ENCODE results near the gene ZNHIT6. TPM values are rescaled to one million over a fixed set of nuclear protein-coding genes. Genes with fewer than 3 reads are reported as not detected.

Gene ZNHIT6
- total RNA-seq, 1 donor from 2014 or later, result 21.1 TPM

GRCh38 chr1:85612704-85613361 lies 95.4 kb downstream of the ZNHIT6 start:
- no peak for DNase-seq
- TF ChIP-seq CTCF (IDR thresholded peaks at IDR 0.05), result no peak
- Mint-ChIP-seq H3K4me1 (peaks cover 5% of the 10 kb centered on the region), H3K9me3 (peaks cover 2% of the 10 kb centered on the region), H3K27me3 (peaks cover 4% of the 10 kb centered on the region), H3K36me3 (ENCODE audit: low read depth) (no peaks in the 10 kb centered on the region), H3K4me3 (no peak overlapping the region), H3K27ac (no peak overlapping the region)
- intact Hi-C loops (cut with micrococcal nuclease), result loop anchor here (5.0 kb wide), 1 partner anchor 404 kb away; no protein-coding TSS in a partner anchor
- ChIA-PET CTCF (no interaction called here), POLR2A (no interaction called here)
- no peak for ATAC-seq (ENCODE audit: low read depth)

- ATAC-seq (ENCODE audit: low read depth) (no peak), DNase-seq (no peak)
- intact Hi-C loops (cut with micrococcal nuclease), result loop anchor here (5.0 kb wide), 1 partner anchor 405 kb away; no protein-coding TSS in a partner anchor
- ChIA-PET CTCF (no interaction called here), POLR2A (no interaction called here)
- H3K4me3 Mint-ChIP-seq, result no peak overlapping the region
- TF ChIP-seq CTCF (IDR thresholded peaks at IDR 0.05), result no peak
- H3K27ac Mint-ChIP-seq, result no peak overlapping the region
- no peaks in the 10 kb centered on the region for H3K36me3 Mint-ChIP-seq (ENCODE audit: low read depth)
- peaks cover 4% of the 10 kb centered on the region for H3K27me3 Mint-ChIP-seq
- peaks cover 2% of the 10 kb centered on the region for H3K9me3 Mint-ChIP-seq
- H3K4me1 Mint-ChIP-seq, result no peaks in the 10 kb centered on the region
Observed at GRCh38 chr1:85611856-85612255, 96.4 kb downstream of the ZNHIT6 start.

- CTCF ChIA-PET, result no interaction called here
- POLR2A ChIA-PET, result no interaction called here
- peaks cover 2% of the 10 kb centered on the region for H3K27me3 Mint-ChIP-seq
- ATAC-seq (ENCODE audit: low read depth) (no peak), DNase-seq (no peak)
- intact Hi-C loops (cut with micrococcal nuclease), result loop anchor here (5.0 kb wide), 1 partner anchor 406 kb away; no protein-coding TSS in a partner anchor
- H3K4me3 Mint-ChIP-seq, result no peak overlapping the region
- no peak for TF ChIP-seq CTCF (IDR thresholded peaks at IDR 0.05)
- H3K27ac Mint-ChIP-seq, result no peak overlapping the region
- no peaks in the 10 kb centered on the region for H3K36me3 Mint-ChIP-seq (ENCODE audit: low read depth)
- H3K9me3 Mint-ChIP-seq, result no peaks in the 10 kb centered on the region
- H3K4me1 Mint-ChIP-seq, result no peaks in the 10 kb centered on the region
Observed at GRCh38 chr1:85611425-85611824, 96.8 kb downstream of the ZNHIT6 start.

- POLR2A ChIA-PET, result no interaction called here
- H3K27me3 Mint-ChIP-seq, result no peaks in the 10 kb centered on the region
- no peaks in the 10 kb centered on the region for H3K4me1 Mint-ChIP-seq
Observed at GRCh38 chr1:85609976-85610375, 98.3 kb downstream of the ZNHIT6 start.

GRCh38 chr1:85608851-85609250 lies 99.4 kb downstream of the ZNHIT6 start:
- ATAC-seq (ENCODE audit: low read depth) (no peak), DNase-seq (no peak)
- ChIA-PET CTCF (no interaction called here), POLR2A (no interaction called here)
- Mint-ChIP-seq H3K9me3 (no peaks in the 10 kb centered on the region), H3K27ac (no peak overlapping the region), H3K4me1 (no peaks in the 10 kb centered on the region), H3K36me3 (ENCODE audit: low read depth) (no peaks in the 10 kb centered on the region), H3K27me3 (no peaks in the 10 kb centered on the region), H3K4me3 (no peak overlapping the region)
- TF ChIP-seq CTCF (IDR thresholded peaks at IDR 0.05), result no peak
- intact Hi-C loops (cut with micrococcal nuclease), result no loop called here

More at GRCh38 chr1:85609976-85610375, 98.3 kb downstream of the ZNHIT6 start:
- Mint-ChIP-seq H3K27ac (no peak overlapping the region), H3K9me3 (no peaks in the 10 kb centered on the region), H3K4me3 (no peak overlapping the region), H3K36me3 (ENCODE audit: low read depth) (no peaks in the 10 kb centered on the region)
- intact Hi-C loops (cut with micrococcal nuclease), result loop anchor here (5.0 kb wide), 1 partner anchor 407 kb away; no protein-coding TSS in a partner anchor
- no peak for TF ChIP-seq CTCF (IDR thresholded peaks at IDR 0.05)
- CTCF ChIA-PET, result no interaction called here
- no peak for ATAC-seq (ENCODE audit: low read depth)
- no peak for DNase-seq

Data from activated B cell treated with CpG ODN at 0.5 μM for 24 hours (primary cell).